Coronary artery (tissue), 2 donors: ENCODE measurements around the gene MCUR1.
"Not testable (repeated sequence)": the region's sequence is repeated elsewhere in the genome, so short reads cannot be mapped to it uniquely, and the experiment has no call there.

Experiments
- DNase-seq: peaks from one replicate; pipeline ENCODE4 v3.0.0-alpha.2; 2017; ENCODE audit warnings: low spot score
- H3K27ac ChIP-seq, 2 donors: fragments of 200-600 bp; sonication (generic); one replicate each; pipeline ENCODE4 v1.5.1; 2016 to 2019
- H3K4me3 ChIP-seq: fragments of 200-600 bp; sonication (generic); 2 replicates; pipeline ENCODE4 v1.5.1; 2016; ENCODE audit warnings: mild to moderate bottlenecking, moderate library complexity
- TF ChIP-seq, protein P1 (sequence below): fragments of 200-600 bp; sonication (generic); IDR thresholded peaks from one replicate; pipeline ENCODE4 v1.5.1; 2019; ENCODE audit warnings: antibody characterized with exemption

MCUR1 gene

DNA sequence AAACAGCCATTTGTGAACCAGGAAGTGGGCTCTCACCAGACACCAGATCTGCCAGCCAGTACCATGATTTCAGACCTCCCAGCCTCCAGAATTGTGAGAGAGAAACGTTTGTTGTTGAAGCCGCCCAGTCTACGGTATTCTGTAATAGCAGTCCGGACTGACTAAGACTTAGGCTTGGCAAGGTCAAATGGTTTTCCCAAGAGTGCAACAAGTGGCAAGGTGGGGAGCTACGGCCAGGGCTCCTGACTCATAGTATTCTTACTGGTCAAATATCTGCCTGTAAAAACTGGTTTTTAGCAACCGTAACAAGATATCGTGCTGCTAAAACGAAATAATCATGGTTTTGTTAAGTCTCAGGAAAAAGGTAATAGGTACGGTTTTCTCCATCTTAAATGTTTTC, 37.8 kb downstream of the MCUR1 start:
- TF ChIP-seq, protein P1, sequence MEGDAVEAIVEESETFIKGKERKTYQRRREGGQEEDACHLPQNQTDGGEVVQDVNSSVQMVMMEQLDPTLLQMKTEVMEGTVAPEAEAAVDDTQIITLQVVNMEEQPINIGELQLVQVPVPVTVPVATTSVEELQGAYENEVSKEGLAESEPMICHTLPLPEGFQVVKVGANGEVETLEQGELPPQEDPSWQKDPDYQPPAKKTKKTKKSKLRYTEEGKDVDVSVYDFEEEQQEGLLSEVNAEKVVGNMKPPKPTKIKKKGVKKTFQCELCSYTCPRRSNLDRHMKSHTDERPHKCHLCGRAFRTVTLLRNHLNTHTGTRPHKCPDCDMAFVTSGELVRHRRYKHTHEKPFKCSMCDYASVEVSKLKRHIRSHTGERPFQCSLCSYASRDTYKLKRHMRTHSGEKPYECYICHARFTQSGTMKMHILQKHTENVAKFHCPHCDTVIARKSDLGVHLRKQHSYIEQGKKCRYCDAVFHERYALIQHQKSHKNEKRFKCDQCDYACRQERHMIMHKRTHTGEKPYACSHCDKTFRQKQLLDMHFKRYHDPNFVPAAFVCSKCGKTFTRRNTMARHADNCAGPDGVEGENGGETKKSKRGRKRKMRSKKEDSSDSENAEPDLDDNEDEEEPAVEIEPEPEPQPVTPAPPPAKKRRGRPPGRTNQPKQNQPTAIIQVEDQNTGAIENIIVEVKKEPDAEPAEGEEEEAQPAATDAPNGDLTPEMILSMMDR, result no peak
- Histone ChIP-seq H3K27ac (no peak overlapping the region), H3K4me3 (no peak overlapping the region)
- no peak for DNase-seq

DNA sequence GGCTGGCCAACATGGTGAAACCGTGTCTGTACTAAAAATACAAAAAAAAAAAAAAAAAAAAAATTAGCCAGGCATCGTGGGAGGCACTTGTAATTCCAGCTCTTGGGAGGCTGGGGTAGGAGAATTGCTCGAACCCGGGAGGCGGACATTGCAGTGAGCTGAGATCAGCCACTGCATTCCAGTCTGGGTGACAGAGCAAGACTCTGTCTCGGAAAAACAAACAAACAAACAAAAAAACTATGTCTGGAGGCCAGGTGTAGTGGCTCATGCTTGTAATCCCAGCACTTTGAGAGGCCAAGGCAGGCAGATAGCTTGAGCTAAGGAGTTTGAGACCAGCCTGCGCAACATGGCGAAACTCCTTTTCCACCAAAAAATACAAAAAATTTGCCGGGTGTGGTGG, 38.9 kb downstream of the MCUR1 start:
- DNase-seq, H3K4me3 ChIP-seq, H3K27ac ChIP-seq: not testable (repeated sequence)

DNA sequence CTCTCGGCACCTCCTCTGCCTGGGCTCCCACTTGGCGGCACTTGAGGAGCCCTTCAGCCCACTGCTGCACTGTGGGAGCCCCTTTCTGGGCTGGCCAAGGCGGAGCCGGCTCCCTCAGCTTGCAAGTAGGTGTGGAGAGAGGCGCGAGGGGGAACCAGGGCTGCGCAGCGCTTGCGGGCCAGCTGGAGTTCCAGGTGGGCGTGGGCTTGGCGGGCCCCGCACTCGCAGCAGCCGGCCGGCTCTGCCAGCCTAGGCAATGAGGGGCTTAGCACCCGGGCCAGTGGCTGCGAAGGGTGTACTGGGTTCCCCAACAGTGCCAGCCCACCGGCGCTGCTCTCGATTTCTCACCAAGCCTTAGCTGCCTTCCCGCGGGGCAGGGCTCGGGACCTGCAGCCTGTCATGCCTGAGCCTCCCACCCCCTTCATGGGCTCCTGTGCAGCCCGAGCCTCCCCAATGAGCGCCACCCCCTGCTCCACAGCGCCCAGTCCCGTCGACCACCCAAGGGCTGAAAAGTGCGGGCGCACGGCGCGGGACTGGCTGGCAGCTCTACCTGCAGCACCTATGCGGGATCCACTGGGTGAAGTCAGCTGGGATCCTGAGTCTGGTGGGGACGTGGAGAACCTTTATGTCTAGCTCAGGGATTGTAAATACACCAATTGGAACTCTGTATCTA, 41.9 kb downstream of the MCUR1 start:
- DNase-seq, H3K27ac ChIP-seq, H3K4me3 ChIP-seq: not testable (repeated sequence)

DNA sequence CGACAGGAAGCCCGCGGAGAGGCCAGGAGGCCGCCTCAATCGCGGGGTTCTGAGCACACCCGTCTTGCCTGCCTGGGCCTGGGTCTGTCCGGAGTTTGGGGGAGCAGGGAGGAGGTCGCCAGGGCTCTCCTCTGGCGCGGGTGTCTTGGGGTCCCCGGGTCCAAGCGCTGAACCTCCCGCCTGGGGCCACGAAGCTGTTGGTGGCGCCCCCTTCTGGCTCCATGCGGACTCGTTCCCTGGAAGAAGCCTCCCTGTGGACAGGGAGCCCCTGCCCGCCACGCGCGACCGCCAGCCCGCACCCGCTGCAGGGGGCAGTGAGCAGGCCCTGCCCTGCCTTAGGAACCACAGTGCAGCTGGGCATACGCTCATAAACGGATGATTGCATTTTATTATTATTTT, 44.7 kb downstream of the MCUR1 start:
- Histone ChIP-seq H3K27ac (no peak overlapping the region), H3K4me3 (no peak overlapping the region)
- DNase-seq, result no peak
- TF ChIP-seq, protein P1, result no peak

DNA sequence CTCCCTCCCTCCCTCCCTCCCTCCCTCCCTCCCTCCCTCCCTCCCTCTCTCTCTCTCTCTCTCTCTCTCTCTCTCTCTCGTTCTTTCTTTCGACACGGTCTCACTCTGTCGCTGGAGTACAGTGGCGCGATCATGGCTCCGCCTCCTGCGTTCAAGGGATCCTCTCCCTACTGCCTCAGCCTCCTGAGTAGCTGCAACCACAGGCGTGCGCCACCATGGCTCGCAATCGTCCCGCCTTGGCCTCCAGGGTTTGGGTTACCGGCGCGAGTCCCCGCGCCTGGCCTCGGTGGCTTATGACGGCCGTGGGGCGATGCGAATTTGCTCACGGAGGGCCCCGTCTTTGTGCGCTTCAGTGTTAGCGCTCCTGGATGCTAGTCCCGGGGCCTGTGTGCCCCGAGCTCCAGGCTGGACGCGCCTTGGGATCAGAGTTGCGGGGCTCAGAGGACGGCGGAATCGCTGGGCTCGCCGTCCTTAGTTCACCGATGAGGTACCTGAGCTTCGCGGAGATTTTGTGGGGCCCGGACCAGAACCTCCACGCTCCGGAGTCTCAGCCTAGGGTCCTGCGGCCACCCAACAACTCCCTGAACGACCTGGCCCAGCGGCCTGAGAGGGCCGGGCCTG, 45.2 kb downstream of the MCUR1 start:
- DNase-seq, result no peak
- Histone ChIP-seq H3K4me3 (no peak overlapping the region), H3K27ac (no peak overlapping the region)
- TF ChIP-seq, protein P1, result no peak

DNA sequence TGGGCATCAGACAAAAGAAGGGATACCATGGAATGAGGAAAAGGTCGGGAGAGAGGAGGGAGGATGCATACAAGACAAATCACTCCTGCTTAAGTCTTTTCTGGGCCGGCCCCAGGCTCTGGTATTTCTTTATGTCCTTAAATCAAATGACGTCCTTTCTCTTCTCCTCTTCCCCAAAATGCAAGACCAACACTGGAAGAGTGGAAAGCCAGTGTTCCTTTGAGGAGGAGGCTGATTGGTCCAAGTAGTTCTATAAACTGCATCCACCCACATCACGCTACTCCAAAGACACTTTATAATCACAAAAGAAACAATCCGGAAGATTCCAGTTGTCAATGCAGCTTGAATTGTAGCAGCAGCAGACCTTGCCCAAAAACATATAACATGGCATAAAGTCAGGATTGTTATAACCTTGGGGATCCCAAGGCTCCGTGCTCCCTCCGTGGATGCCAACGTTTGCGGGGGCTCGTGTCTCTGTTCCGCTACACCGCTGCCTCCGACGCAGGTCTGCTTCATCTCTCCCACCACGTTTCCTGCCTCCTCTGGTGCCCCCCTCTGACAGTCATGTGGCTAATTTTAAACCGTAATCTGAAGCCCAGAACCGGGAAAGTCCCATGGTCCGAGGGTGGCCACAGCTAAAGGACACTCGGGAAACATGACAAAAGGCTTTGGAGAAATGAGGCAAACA, 47.1 kb downstream of the MCUR1 start:
- Histone ChIP-seq H3K27ac (peak overlapping the region in 1 of 2 donors; percentile 78), H3K4me3 (peak overlapping the region; percentile 72)
- peak; percentile 78 for DNase-seq
- TF ChIP-seq, protein P1, result no peak

DNA sequence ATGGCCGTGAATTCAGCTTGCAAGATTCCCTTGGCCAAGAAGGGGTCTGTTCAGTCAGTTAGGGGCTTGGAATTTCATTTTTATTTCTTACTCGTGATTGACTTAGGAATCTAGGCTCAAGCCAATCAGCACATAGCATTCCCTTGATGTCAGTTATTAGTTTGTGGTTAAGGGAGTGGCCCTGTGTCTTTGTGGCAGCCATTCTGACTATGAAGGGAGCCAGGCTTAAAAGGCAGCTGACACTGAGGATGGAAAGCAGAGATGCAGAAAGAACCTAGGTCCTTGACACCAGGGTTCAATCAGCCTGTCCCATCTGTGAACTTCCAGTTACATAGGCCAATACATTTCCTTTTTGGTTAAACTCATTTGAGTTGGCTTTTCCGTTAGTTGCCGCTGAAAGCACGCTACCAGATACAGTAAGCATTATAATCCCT, 48.1 kb downstream of the MCUR1 start:
- DNase-seq, result no peak
- no peak overlapping the region for H3K27ac ChIP-seq
- TF ChIP-seq, protein P1, result no peak
- H3K4me3 ChIP-seq, result no peak overlapping the region

DNA sequence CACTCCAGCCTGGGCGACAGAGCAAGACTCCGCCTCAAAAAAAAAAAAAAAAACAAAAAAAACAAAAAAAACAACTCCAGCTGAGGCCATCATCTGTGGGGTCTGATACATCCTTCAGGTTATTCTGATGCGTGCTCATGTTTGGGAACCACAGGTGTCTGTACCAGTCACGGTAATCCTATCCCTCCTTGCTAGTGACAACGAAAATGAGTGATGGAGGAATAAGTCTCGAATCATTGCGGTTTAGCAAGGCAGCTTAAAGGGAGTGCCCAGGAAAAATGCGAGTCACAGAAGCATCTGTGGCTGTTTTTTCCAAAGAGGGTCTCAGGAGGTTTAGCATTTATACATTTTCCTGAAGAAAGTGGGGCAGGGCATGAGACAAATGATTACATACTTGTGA, 48.8 kb downstream of the MCUR1 start:
- no peak overlapping the region for H3K4me3 ChIP-seq
- no peak for DNase-seq
- TF ChIP-seq, protein P1, result no peak
- H3K27ac ChIP-seq, result no peak overlapping the region
